H1 (cell line): ENCODE results near the gene C13orf42. TPM values are rescaled to one million over a fixed set of nuclear protein-coding genes. Genes with fewer than 3 reads are reported as not detected.

Experiments
- ASH2L ChIP-seq: fragments of 200-600, 300-600 bp; sonication (generic); IDR thresholded peaks from one replicate; pipeline ENCODE4 v1.7.1; 2017; ENCODE audit warnings: low read length
- CTBP2 ChIP-seq: IDR thresholded peaks from 2 replicates; pipeline ENCODE4 v1.7.0; 2011; ENCODE audit warnings: borderline replicate concordance, mild to moderate bottlenecking, moderate library complexity, mixed read lengths, low read length; ENCODE audit not compliant: insufficient read depth, insufficient read length
- EGR1 ChIP-seq: IDR thresholded peaks from 2 replicates; pipeline ENCODE4 v1.6.1; 2011; ENCODE audit warnings: low read depth, low read length, borderline replicate concordance
- FOSL1 ChIP-seq: IDR thresholded peaks from 2 replicates; pipeline ENCODE4 v1.6.1; 2011; ENCODE audit warnings: mild to moderate bottlenecking, low read depth, low read length, moderate library complexity; ENCODE audit not compliant: insufficient read depth
- GABPA ChIP-seq: IDR thresholded peaks from 2 replicates; pipeline ENCODE4 v1.6.1; 2011; ENCODE audit warnings: mild to moderate bottlenecking, low read length, moderate library complexity, borderline replicate concordance; ENCODE audit not compliant: insufficient read depth
- GTF2F1 ChIP-seq: IDR thresholded peaks from 2 replicates; pipeline ENCODE4 v1.6.1; 2012; ENCODE audit warnings: low read depth, low read length, improper control_type of control experiment, borderline replicate concordance
- JUN ChIP-seq: IDR thresholded peaks from 2 replicates; pipeline ENCODE4 v1.6.1; 2011; ENCODE audit warnings: low read depth, mild to moderate bottlenecking, improper control_type of control experiment, low read length
- NANOG ChIP-seq: IDR thresholded peaks from 2 replicates; pipeline ENCODE4 v1.6.1; 2011; ENCODE audit warnings: low read length, low read depth, mild to moderate bottlenecking, inconsistent platforms; ENCODE audit not compliant: insufficient read depth, poor library complexity, severe bottlenecking
- NRF1 ChIP-seq: IDR thresholded peaks from 2 replicates; pipeline ENCODE4 v1.6.1; 2011; ENCODE audit warnings: mild to moderate bottlenecking, low read depth, low read length, improper control_type of control experiment
- POLR2A ChIP-seq, 2 experiments: IDR thresholded peaks; 1 replicate in 1 of 2; 2 replicates in 1 of 2; pipeline ENCODE4 v1.6.1; 2011; ENCODE audit warnings: low read depth in 2 of 2, low read length in 2 of 2, mild to moderate bottlenecking in 2 of 2; ENCODE audit errors: control extremely low read depth in 1 of 2
- RXRA ChIP-seq: IDR thresholded peaks from 2 replicates; pipeline ENCODE4 v1.6.1; 2011; ENCODE audit warnings: low read depth, mild to moderate bottlenecking, low read length, moderate library complexity; ENCODE audit not compliant: insufficient read depth
- SIN3A ChIP-seq, 2 experiments: IDR thresholded peaks in 1 of 2; conservative IDR thresholded peaks in 1 of 2; 2 replicates each; pipeline ENCODE4 v1.6.1; 2011 to 2012; ENCODE audit warnings: low read length in 2 of 2, improper control_type of control experiment in 1 of 2, low read depth in 1 of 2, mild to moderate bottlenecking in 1 of 2
- SIX5 ChIP-seq: IDR thresholded peaks from 2 replicates; pipeline ENCODE4 v1.6.1; 2011; ENCODE audit warnings: mild to moderate bottlenecking, low read depth, low read length
- SP1 ChIP-seq: IDR thresholded peaks from 2 replicates; pipeline ENCODE4 v1.6.1; 2011; ENCODE audit warnings: low read depth, low read length
- SP4 ChIP-seq: IDR thresholded peaks from 2 replicates; pipeline ENCODE4 v1.6.1; 2012; ENCODE audit warnings: low read length, inconsistent platforms
- SRF ChIP-seq: IDR thresholded peaks from 2 replicates; pipeline ENCODE4 v1.6.1; 2011; ENCODE audit warnings: mild to moderate bottlenecking, low read depth, low read length, moderate library complexity
- TAF7 ChIP-seq: optimal IDR thresholded peaks from 2 replicates; pipeline ENCODE3; 2011; ENCODE audit warnings: low read depth, mild to moderate bottlenecking, inconsistent platforms, low read length, moderate library complexity, borderline replicate concordance
- TBP ChIP-seq: IDR thresholded peaks from 2 replicates; pipeline ENCODE4 v1.6.1; 2011; ENCODE audit warnings: low read depth, low read length, improper control_type of control experiment
- TCF12 ChIP-seq: IDR thresholded peaks from 2 replicates; pipeline ENCODE4 v1.6.1; 2011; ENCODE audit warnings: low read depth, mild to moderate bottlenecking, low read length
- TEAD4 ChIP-seq: IDR thresholded peaks from 2 replicates; pipeline ENCODE4 v1.6.1; 2012; ENCODE audit warnings: low read depth, low read length, inconsistent platforms, mixed read lengths
- ZNF274 ChIP-seq: IDR thresholded peaks from 2 replicates; pipeline ENCODE4 v1.7.0; 2012; ENCODE audit warnings: low read length, borderline replicate concordance; ENCODE audit errors: extremely low read depth
- polyA plus RNA-seq, 7 experiments: library from polyadenylated mRNA; depleted of rRNA in 3 of 7; stranded (reverse) in 5 of 7; unstranded in 2 of 7; fragments of >200 nt in 5 of 7; fragments of 200-250 nt in 2 of 7; gene quantifications; 1 replicate in 5 of 7; 2 replicates in 1 of 7; 4 replicates in 1 of 7; pipeline versions ENCODE4 v1.2.1 to v1.2.3, GENCODE V29; 2011 to 2013; ENCODE audit warnings: missing spikeins in 2 of 7, mixed read lengths in 2 of 7
- total RNA-seq: library from RNA; stranded (reverse); fragmentation: NEBNext Ultra II Directional; extraction: Animal tissue kit (Norgen Biotek cat#: 25700); gene quantifications from 2 replicates; pipeline ENCODE4 v1.2.1, GENCODE V29; 2021
- TF ChIP-seq, protein P1 (sequence below): IDR thresholded peaks from 2 replicates; pipeline ENCODE4 v1.6.1; 2011; ENCODE audit warnings: low read depth, mild to moderate bottlenecking, low read length; ENCODE audit not compliant: insufficient read depth
- TF ChIP-seq, protein P2 (sequence below): IDR thresholded peaks from 2 replicates; pipeline ENCODE4 v1.6.1; 2012; ENCODE audit warnings: low read length, inconsistent platforms

C13orf42 gene
- total and polyA plus RNA-seq, 2 of the 8 experiments (the other 6 are each of a cell fraction or from before 2014, with no cell fraction given) = 9.9 to 10.1 TPM

DNA sequence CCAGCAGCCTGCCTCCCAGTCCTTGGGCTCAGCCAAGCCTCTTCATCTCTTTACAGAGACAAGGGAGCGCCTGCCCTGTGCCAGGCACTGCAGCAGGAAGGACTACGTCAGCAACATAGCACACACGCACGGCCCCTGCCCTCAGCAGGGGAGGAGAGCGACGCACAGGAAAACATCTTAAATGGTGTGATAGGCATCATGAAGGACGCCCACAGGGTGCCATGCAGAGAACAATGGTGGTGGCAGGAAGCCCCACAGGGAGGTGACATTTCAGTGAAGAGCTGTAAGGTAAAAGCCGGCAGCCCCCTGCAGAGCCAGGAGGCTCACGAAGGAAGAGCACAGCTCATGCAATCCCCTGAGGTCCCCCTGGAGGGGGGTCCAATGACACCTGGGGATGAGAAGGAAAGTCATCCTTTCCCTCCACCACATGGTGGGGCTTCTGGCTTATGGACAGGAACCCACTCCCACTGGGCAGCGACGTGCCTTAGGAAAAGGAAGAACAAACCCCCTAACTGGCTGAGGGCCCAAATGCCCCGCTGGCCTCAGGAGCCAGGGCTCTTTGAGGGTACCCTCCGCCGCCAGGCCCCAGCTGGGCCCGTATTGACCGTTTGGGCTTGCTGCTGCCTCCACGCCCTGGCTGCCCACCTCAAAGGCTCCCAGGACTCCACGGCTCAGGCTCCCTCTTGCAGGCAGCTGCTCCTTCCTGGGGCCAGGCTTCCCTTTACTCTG, 37.3 kb upstream of the C13orf42 start (continued):
- TF ChIP-seq ASH2L = peak; percentile 14
- TF ChIP-seq, protein P1, sequence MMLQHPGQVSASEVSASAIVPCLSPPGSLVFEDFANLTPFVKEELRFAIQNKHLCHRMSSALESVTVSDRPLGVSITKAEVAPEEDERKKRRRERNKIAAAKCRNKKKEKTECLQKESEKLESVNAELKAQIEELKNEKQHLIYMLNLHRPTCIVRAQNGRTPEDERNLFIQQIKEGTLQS = no peak
- TF ChIP-seq SP4 = no peak
- TF ChIP-seq, protein P2, sequence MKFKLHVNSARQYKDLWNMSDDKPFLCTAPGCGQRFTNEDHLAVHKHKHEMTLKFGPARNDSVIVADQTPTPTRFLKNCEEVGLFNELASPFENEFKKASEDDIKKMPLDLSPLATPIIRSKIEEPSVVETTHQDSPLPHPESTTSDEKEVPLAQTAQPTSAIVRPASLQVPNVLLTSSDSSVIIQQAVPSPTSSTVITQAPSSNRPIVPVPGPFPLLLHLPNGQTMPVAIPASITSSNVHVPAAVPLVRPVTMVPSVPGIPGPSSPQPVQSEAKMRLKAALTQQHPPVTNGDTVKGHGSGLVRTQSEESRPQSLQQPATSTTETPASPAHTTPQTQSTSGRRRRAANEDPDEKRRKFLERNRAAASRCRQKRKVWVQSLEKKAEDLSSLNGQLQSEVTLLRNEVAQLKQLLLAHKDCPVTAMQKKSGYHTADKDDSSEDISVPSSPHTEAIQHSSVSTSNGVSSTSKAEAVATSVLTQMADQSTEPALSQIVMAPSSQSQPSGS = peak; percentile 75; the same call in 1 of the 2 replicates
- peak; percentile 5 to 71 for TF ChIP-seq POLR2A (IDR thresholded peaks at IDR 0.05; ENCODE audit: control extremely low read depth in 1 of 2, low read depth in 2 of 2, low read length in 2 of 2)
- TF ChIP-seq SP1 = peak; percentile 67; the same call in 1 of the 2 replicates
- no peak for TF ChIP-seq ZNF274
- no peak for TF ChIP-seq NRF1
- TF ChIP-seq RXRA = no peak
- TF ChIP-seq GTF2F1 = no peak
- no peak for TF ChIP-seq TCF12
- no peak for TF ChIP-seq SIX5
- TF ChIP-seq SIN3A (conservative IDR thresholded peaks at IDR 0.05 in 1 of 2, IDR thresholded peaks at IDR 0.05 in 1 of 2; ENCODE audit: low read depth in 1 of 2, low read length in 2 of 2) = peak in 1 of 2 experiments; percentile 62; a peak in 1 of 4 replicates
- no peak; the same call in 1 of the 2 replicates for TF ChIP-seq TEAD4
- TF ChIP-seq JUN = no peak
- no peak for TF ChIP-seq TAF7
- TF ChIP-seq NANOG = peak; percentile 91
- 0 out of 2 replicates have a peak, but pooled peaks have one; percentile 57 for TF ChIP-seq EGR1
- TF ChIP-seq TBP = no peak
- no peak for TF ChIP-seq SRF
- no peak for TF ChIP-seq GABPA
- no peak for TF ChIP-seq FOSL1
- peak; percentile 84 for TF ChIP-seq CTBP2
